ENCODE data around the gene EXOSC9. TPM values are rescaled to one million over a fixed set of nuclear protein-coding genes. Genes with fewer than 3 reads are reported as not detected.

The EXOSC9 gene
- polyA plus RNA-seq, 1 experiment = 14.3 TPM

DNA sequence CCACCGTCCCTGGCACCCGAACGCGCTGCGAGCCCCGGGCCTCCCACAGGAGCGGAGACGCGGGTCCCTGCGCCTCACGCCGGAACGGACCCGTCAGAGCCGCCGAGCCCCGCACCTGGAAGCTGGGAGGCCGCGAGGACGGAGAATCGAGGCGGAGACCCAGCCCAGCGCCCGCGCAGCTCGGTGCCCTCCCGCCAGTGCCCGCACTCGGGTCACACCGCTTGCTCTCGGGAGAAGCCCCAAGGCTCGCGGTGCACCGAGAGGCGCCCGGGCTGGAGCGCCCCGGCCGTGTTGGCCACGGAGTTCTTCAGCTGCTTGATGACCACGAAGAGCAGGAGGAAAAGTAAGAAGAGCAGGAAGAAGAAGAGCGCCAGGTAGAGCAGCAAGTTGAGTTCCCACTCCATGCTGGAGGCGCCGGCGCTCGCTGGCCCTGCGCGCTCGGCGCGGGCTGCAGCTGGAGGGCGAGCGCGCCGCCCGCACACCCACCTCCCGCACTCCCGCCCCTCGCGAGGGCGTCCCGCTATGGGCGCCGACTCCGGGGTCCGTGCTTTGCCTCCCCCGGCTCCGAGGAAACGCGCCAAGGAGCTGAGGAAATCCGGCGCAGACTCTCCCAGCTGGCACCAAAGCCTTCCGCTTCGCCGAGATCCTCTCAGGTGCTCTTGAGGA lies 36.3 kb upstream of the EXOSC9 start, which contains the start of gene SMIM43:
Gene SMIM43, minus strand, starts transcription at position 463 of the 666 bp plus-strand sequence. Its CDS starts 59 bp downstream, at position 404.
- no peak for DNase-seq (ENCODE audit: low read depth)
- TF ChIP-seq, protein P1, sequence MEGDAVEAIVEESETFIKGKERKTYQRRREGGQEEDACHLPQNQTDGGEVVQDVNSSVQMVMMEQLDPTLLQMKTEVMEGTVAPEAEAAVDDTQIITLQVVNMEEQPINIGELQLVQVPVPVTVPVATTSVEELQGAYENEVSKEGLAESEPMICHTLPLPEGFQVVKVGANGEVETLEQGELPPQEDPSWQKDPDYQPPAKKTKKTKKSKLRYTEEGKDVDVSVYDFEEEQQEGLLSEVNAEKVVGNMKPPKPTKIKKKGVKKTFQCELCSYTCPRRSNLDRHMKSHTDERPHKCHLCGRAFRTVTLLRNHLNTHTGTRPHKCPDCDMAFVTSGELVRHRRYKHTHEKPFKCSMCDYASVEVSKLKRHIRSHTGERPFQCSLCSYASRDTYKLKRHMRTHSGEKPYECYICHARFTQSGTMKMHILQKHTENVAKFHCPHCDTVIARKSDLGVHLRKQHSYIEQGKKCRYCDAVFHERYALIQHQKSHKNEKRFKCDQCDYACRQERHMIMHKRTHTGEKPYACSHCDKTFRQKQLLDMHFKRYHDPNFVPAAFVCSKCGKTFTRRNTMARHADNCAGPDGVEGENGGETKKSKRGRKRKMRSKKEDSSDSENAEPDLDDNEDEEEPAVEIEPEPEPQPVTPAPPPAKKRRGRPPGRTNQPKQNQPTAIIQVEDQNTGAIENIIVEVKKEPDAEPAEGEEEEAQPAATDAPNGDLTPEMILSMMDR (IDR thresholded peaks at IDR 0.05; ENCODE audit: insufficient read depth, low read depth, low read length) = no peak
- H3K36me3 ChIP-seq (ENCODE audit: control insufficient read depth, insufficient read depth, low read length) = no peaks in the 10 kb centered on the region
- no peaks in the 10 kb centered on the region for H3K27me3 ChIP-seq (ENCODE audit: control insufficient read depth, insufficient read depth, low read length)
- H3K4me3 ChIP-seq (ENCODE audit: low read depth, low read length) = peak within 1 kb of the TSS; percentile 48
- ChIA-PET CTCF (interaction anchor here (1.2 to 1.6 kb wide), 3 partner anchors 9 to 57 kb away, joined by 3 to 4 read pairs (median 3); no protein-coding TSS in a partner anchor), POLR2A (interaction anchor here (0.5 kb wide), 1 partner anchor 114 kb away, joined by 8 read pairs; no protein-coding TSS in a partner anchor)

DNA sequence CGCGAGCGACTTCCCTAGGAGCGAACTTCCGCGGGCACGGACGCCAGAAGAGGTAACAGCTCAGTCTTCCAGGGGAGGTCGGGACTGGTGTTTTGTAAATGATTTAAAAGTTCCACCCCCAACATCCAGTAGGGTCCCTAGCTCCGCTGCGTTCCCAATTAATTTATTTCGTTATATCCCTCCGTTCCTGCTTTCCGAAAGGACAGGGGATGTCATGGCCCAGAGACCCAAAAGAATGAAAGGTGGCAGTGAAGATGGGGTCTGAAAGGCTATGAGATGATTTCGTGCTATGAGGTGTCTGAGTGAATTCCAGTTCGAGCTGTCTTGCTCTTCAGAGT lies 35.8 kb upstream of the EXOSC9 start:
- no peak for DNase-seq (ENCODE audit: low read depth)
- TF ChIP-seq, protein P1 (IDR thresholded peaks at IDR 0.05; ENCODE audit: insufficient read depth, low read depth, low read length) = no peak
- peak overlapping the region; percentile 48 for H3K4me3 ChIP-seq (ENCODE audit: low read depth, low read length)
- CTCF ChIA-PET = interaction anchor here (1.2 to 1.6 kb wide), 3 partner anchors 9 to 58 kb away, joined by 3 to 4 read pairs (median 3); no protein-coding TSS in a partner anchor
- H3K36me3 ChIP-seq (ENCODE audit: control insufficient read depth, insufficient read depth, low read length) = no peaks in the 10 kb centered on the region
- POLR2A ChIA-PET = no interaction called here
- no peaks in the 10 kb centered on the region for H3K27me3 ChIP-seq (ENCODE audit: control insufficient read depth, insufficient read depth, low read length)

DNA sequence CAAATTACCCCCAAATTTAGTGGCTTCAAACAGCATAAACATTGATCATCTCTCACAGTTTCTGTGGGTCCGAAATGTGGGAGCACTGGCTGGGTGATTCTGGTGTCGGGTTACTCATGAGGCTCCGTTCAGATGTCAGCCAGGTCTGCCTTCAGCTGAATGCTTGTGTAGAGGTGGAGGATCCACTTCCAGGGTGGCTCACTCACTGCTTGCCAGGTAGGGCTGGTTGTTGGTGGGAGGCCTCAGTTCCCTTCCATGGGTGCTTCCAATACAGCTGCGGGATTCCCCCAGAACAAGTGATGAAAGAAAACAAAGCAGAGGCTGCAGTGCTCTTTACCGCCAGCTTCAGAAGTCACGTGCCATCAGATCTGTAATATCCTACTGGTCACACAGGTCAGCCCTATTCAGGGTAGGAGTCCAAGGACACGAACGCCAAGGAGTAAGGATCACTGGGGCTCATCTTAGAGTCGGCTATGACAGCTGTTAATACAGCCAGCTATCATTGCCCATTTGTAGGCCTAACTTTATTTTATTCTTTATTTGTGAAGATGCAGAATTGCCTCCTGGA lies 35.1 kb upstream of the EXOSC9 start:
- H3K27me3 ChIP-seq (ENCODE audit: control insufficient read depth, insufficient read depth, low read length) = no peaks in the 10 kb centered on the region
- ChIA-PET POLR2A (no interaction called here), CTCF (interaction anchor here (1.1 to 1.6 kb wide), 4 partner anchors 11 to 395 kb away, joined by 3 to 4 read pairs (median 4); no protein-coding TSS in a partner anchor)
- no peak for DNase-seq (ENCODE audit: low read depth)
- TF ChIP-seq, protein P1 (IDR thresholded peaks at IDR 0.05; ENCODE audit: insufficient read depth, low read depth, low read length) = no peak
- H3K36me3 ChIP-seq (ENCODE audit: control insufficient read depth, insufficient read depth, low read length) = no peaks in the 10 kb centered on the region
- no peak overlapping the region for H3K4me3 ChIP-seq (ENCODE audit: low read depth, low read length)

DNA sequence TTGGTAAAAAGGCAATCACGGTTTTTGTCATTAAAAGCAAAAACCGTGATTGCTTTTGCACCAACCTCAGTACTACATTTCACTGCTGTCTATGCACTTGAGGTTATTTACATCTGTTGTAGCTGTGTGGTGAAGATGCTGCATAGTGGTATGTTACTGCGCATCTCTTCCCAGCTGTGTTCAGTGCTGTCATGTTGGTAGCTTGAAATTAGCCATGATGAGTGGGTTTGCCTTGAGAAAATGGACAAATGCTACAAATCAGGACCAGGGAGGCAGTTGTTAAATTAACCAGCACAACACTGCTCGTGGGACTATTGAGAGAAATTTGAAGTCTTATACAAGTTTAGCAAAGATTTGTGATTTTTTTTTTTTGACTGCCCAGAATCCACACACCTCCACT lies 34.0 kb upstream of the EXOSC9 start:
- ChIA-PET POLR2A (no interaction called here), CTCF (interaction anchor here (0.8 to 1.3 kb wide), 2 partner anchors 14 to 42 kb away, joined by 3 read pairs; no protein-coding TSS in a partner anchor)
- TF ChIP-seq, protein P1 (IDR thresholded peaks at IDR 0.05; ENCODE audit: insufficient read depth, low read depth, low read length) = no peak
- Histone ChIP-seq H3K27me3 (ENCODE audit: control insufficient read depth, insufficient read depth, low read length) (no peaks in the 10 kb centered on the region), H3K36me3 (ENCODE audit: control insufficient read depth, insufficient read depth, low read length) (no peaks in the 10 kb centered on the region), H3K4me3 (ENCODE audit: low read depth, low read length) (no peak overlapping the region)
- no peak for DNase-seq (ENCODE audit: low read depth)

DNA sequence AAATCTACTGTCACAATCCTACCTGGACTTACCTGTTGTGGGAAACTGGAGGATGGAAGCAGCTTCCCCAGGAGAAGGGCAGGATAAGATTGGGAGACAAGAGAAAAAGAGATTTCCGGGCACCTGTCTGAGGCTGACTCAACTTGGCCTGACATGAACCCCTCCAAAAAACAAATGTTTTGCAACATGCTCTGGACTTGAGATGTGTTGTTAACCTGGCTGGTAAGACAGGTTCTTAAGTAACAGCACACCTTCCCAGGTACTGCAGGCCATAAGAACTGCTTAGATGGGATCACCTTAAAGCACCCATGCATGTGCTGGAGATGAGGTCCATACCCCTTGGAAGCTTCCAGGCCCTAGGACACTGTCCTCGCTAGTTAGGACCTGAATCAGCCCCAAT lies 31.8 kb upstream of the EXOSC9 start:
- ChIA-PET CTCF (no interaction called here), POLR2A (no interaction called here)
- TF ChIP-seq, protein P1 (IDR thresholded peaks at IDR 0.05; ENCODE audit: insufficient read depth, low read depth, low read length) = no peak
- no peak overlapping the region for H3K4me3 ChIP-seq (ENCODE audit: low read depth, low read length)
- no peaks in the 10 kb centered on the region for H3K27me3 ChIP-seq (ENCODE audit: control insufficient read depth, insufficient read depth, low read length)
- no peak for DNase-seq (ENCODE audit: low read depth)
- no peaks in the 10 kb centered on the region for H3K36me3 ChIP-seq (ENCODE audit: control insufficient read depth, insufficient read depth, low read length)

Measured in BJ (cell line).